ENCODE measurements around the gene TERB1.

TERB1 gene

DNA sequence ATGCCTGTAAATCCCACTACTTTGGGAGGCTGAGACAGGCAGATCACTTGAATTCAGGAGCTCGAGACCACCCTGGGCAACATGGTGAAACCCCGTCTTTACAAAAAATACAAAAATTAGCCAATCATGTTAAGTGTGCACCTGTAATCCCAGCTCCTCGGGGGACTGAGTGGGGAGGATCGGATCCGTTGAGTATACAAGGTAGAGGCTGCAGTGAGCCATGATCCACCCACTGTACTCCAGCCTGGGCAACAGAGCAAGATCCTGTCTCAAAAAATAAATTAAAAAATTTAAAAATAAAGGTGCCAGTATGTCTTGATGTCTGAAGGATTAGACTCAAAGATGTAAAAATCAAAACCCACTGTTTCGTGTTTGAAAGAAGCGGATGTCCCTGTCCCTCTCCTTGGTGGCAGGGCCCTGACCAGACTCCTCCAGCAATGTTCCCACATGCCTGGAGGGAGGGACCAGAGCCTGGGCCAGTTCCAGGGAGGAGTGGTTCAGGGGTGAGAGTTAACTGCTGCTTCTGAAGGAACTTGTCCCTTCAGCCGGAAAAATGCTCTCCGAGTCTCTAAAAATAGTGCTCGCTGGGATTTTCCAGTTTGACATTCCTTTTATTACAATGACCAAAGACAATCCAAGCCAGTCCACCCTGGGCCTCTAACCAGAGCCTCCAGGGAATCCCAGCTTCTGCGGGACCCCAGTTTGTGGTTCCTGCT, 95.4 kb downstream of the TERB1 start:
- no peak for DNase-seq (ENCODE audit: low read depth, low spot score)

Data from activated naive CD8-positive, alpha-beta T cell treated with anti-CD3 and anti-CD28 coated beads, Interleukin-2, amount 50 U/mL, for 16 hours (primary cell).